ENCODE data around the gene PHOSPHO2. TPM values are rescaled to one million over a fixed set of nuclear protein-coding genes. Genes with fewer than 3 reads are reported as not detected.

PHOSPHO2 gene
- total RNA-seq, 4 donors from 2014 or later = 3.5 to 5.6 (median 4.4) TPM

DNA sequence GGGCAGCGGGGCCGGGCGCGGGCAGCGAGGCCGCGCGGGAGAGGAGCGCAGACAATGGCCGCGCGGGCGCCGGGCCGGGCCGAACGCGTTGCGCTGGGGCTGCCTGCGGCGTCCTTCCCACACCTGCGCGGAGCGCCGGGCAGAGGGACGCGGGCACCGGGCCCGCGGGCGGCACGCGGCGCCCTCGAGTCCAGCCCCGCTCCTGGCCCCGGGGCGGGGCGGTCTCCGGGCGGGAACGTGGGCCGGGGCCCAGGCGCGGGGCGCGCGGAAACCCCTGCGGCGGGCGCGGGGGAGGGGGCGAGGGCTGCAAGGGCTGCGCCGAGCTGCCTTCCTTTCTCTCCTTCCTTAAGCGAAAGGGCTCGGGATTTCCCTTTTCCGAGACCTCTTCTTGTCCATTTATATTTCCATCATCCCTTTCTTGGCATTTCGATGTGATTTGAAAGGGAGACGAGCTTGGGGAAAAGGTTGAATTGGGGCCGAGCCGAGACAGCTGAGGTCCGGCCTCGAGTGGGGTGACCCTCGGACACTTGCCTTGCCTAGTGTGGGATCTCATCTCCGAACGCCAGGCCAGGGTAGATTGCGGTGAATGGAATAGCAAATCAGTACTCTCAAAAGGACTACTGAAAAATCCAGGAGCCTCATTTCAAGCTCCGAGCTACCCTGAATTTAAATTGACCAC, 40.0 kb downstream of the PHOSPHO2 start:
- 5% methylated on average over 36 of the region's 69 CpGs for WGBS
- no peaks in the 10 kb centered on the region for H3K27me3 ChIP-seq
- DNase-seq (ENCODE audit: low spot score in 2 of 2) = no peak
- H3K4me3 ChIP-seq = peak overlapping the region; percentile 74
- no peaks in the 10 kb centered on the region for H3K9me3 ChIP-seq
- H3K4me1 ChIP-seq = peaks cover 8% of the 10 kb centered on the region
- TF ChIP-seq, protein P1, sequence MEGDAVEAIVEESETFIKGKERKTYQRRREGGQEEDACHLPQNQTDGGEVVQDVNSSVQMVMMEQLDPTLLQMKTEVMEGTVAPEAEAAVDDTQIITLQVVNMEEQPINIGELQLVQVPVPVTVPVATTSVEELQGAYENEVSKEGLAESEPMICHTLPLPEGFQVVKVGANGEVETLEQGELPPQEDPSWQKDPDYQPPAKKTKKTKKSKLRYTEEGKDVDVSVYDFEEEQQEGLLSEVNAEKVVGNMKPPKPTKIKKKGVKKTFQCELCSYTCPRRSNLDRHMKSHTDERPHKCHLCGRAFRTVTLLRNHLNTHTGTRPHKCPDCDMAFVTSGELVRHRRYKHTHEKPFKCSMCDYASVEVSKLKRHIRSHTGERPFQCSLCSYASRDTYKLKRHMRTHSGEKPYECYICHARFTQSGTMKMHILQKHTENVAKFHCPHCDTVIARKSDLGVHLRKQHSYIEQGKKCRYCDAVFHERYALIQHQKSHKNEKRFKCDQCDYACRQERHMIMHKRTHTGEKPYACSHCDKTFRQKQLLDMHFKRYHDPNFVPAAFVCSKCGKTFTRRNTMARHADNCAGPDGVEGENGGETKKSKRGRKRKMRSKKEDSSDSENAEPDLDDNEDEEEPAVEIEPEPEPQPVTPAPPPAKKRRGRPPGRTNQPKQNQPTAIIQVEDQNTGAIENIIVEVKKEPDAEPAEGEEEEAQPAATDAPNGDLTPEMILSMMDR (IDR thresholded peaks at IDR 0.05) = no peak
- TF ChIP-seq POLR2AphosphoS5 (IDR thresholded peaks at IDR 0.05) = no peak
- no peak for TF ChIP-seq POLR2A (IDR thresholded peaks at IDR 0.05)
- no peak for TF ChIP-seq EP300 (IDR thresholded peaks at IDR 0.05)
- H3K36me3 ChIP-seq = no peaks in the 10 kb centered on the region
- H3K27ac ChIP-seq = no peak overlapping the region

DNA sequence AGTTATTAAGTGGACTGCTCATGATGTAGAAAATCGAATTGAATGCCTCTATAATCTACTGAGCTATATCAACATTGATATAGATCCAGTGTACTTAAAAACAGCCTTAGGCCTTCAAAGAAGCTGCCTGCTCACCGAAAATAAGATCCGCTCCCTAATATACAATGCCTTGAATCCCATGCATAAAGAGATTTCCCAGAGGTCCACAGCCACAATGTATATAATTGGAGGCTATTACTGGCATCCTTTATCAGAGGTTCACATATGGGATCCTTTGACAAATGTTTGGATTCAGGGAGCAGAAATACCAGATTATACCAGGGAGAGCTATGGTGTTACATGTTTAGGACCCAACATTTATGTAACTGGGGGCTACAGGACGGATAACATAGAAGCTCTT, 41.4 kb downstream of the PHOSPHO2 start:
- 94% methylated on average over 4 of the region's 4 CpGs for WGBS
- Histone ChIP-seq H3K4me3 (no peak overlapping the region), H3K27me3 (no peaks in the 10 kb centered on the region), H3K4me1 (peaks cover 8% of the 10 kb centered on the region), H3K27ac (no peak overlapping the region), H3K9me3 (no peaks in the 10 kb centered on the region), H3K36me3 (no peaks in the 10 kb centered on the region)
- no peak for TF ChIP-seq EP300 (IDR thresholded peaks at IDR 0.05)
- TF ChIP-seq, protein P1 (IDR thresholded peaks at IDR 0.05) = no peak
- TF ChIP-seq POLR2A (IDR thresholded peaks at IDR 0.05) = no peak
- TF ChIP-seq POLR2AphosphoS5 (IDR thresholded peaks at IDR 0.05) = no peak
- no peak for DNase-seq (ENCODE audit: low spot score in 2 of 2)

DNA sequence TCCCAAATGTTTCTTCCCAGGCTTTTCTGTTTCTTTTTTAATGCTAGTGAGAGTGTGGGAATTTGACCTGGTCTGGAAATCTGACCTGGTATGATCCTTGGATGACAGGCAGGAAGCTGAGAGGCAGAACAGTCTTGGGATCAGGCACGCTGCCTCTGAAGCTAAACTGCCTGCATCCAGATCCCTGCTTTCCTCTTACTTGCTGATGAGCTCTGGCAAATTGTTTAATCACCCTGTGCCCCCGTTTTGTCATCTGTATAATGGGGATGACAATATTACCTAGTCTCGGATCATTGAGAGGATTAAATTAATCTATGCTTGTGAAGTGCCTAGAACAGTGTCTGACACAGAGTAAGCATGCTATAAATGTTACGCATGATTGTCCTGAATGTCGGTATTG, 42.6 kb downstream of the PHOSPHO2 start:
- Histone ChIP-seq H3K36me3 (no peaks in the 10 kb centered on the region), H3K4me3 (no peak overlapping the region), H3K27ac (no peak overlapping the region), H3K9me3 (no peaks in the 10 kb centered on the region), H3K27me3 (no peaks in the 10 kb centered on the region), H3K4me1 (peaks cover 8% of the 10 kb centered on the region)
- TF ChIP-seq POLR2AphosphoS5 (IDR thresholded peaks at IDR 0.05) = no peak
- no peak for TF ChIP-seq POLR2A (IDR thresholded peaks at IDR 0.05)
- TF ChIP-seq, protein P1 (IDR thresholded peaks at IDR 0.05) = no peak
- no peak for TF ChIP-seq EP300 (IDR thresholded peaks at IDR 0.05)
- WGBS = 85% methylated on average over 5 of the region's 5 CpGs
- DNase-seq (ENCODE audit: low spot score in 2 of 2) = no peak

DNA sequence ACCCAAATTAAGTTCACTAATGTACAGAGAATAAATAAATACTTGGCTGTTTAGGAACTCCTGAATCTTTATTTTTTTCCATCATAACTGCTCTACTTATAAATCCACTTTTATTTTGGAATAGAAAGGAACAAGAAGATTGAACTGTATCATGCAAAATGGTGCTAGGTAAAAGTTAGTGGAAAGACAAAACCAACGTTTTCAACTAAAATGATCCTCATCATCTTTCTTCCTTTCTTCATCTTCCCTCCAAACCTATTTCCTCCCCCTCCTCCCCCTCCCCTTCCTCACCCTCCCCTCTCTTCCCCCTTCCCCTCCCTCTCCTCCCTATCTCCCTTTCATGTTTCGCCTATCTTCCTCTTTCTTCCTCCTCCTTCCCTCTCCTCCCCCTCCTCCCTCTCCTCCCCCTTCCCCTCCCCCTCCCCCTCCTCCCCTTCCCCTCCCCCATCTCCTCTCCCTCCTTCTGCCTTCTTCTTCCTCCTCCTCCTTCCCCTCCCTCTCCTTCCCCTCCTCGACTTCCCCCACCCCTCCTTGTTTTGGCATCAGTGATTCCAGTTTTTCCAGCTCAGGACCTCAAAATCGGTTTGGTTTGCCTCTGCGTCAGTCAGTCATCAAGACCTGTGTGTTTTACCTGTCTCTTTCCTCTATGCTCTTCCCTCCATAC, 44.4 kb downstream of the PHOSPHO2 start:
- Histone ChIP-seq H3K4me3 (no peak overlapping the region), H3K4me1 (peaks cover 3% of the 10 kb centered on the region), H3K27ac (no peak overlapping the region), H3K9me3 (no peaks in the 10 kb centered on the region), H3K36me3 (no peaks in the 10 kb centered on the region), H3K27me3 (no peaks in the 10 kb centered on the region)
- no peak for DNase-seq (ENCODE audit: low spot score in 2 of 2)
- TF ChIP-seq, protein P1 (IDR thresholded peaks at IDR 0.05) = no peak
- TF ChIP-seq POLR2AphosphoS5 (IDR thresholded peaks at IDR 0.05) (no peak), EP300 (IDR thresholded peaks at IDR 0.05) (no peak), POLR2A (IDR thresholded peaks at IDR 0.05) (no peak)
- 46% methylated on average over 4 of the region's 5 CpGs for WGBS

DNA sequence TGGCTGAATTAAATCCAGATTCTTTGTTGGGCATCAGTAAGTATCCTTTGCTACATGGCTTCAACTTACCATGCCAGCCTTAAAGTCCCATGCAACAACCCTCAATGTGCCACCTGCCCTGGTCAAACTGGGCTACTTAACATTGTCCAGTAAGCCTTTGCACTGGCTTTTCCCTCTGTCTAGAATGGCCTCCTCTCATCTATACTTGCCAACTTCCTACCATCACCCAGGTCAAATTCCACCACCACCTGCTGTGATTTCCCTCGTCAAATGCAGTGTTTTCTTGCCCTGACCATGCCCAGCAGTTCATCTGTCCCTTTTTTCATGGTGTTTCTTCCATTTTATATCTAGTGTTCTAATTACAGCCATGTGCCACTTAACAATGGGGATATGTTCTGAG, 45.1 kb downstream of the PHOSPHO2 start:
- Histone ChIP-seq H3K27me3 (no peaks in the 10 kb centered on the region), H3K27ac (no peak overlapping the region), H3K4me1 (peaks cover 3% of the 10 kb centered on the region), H3K9me3 (no peaks in the 10 kb centered on the region), H3K4me3 (no peak overlapping the region), H3K36me3 (no peaks in the 10 kb centered on the region)
- DNase-seq (ENCODE audit: low spot score in 2 of 2) = no peak
- TF ChIP-seq, protein P1 (IDR thresholded peaks at IDR 0.05) = no peak
- no peak for TF ChIP-seq EP300 (IDR thresholded peaks at IDR 0.05)
- no peak for TF ChIP-seq POLR2AphosphoS5 (IDR thresholded peaks at IDR 0.05)
- no peak for TF ChIP-seq POLR2A (IDR thresholded peaks at IDR 0.05)
- 97% methylated on average over 1 of the region's 1 CpG for WGBS

Data from suprapubic skin (tissue), 4 donors.